H1 (cell line): ENCODE results near the gene DENND6B. TPM values are rescaled to one million over a fixed set of nuclear protein-coding genes. Genes with fewer than 3 reads are reported as not detected.

Source experiments
- CREB1 ChIP-seq: IDR thresholded peaks from 2 replicates; pipeline ENCODE4 v1.6.1; 2012; ENCODE audit warnings: inconsistent platforms
- GABPA ChIP-seq: IDR thresholded peaks from 2 replicates; pipeline ENCODE4 v1.6.1; 2011; ENCODE audit warnings: mild to moderate bottlenecking, low read length, moderate library complexity, borderline replicate concordance; ENCODE audit not compliant: insufficient read depth
- JUND ChIP-seq: IDR thresholded peaks from 2 replicates; pipeline ENCODE4 v1.6.1; 2011; ENCODE audit warnings: mild to moderate bottlenecking, improper control_type of control experiment, low read length
- NRF1 ChIP-seq: IDR thresholded peaks from 2 replicates; pipeline ENCODE4 v1.6.1; 2011; ENCODE audit warnings: mild to moderate bottlenecking, low read depth, low read length, improper control_type of control experiment
- RFX5 ChIP-seq: IDR thresholded peaks from 2 replicates; pipeline ENCODE4 v1.6.1; 2011; ENCODE audit warnings: low read depth, low read length, improper control_type of control experiment, borderline replicate concordance
- YY1 ChIP-seq: IDR thresholded peaks from 2 replicates; pipeline ENCODE4 v1.6.1; 2011; ENCODE audit warnings: low read depth, mild to moderate bottlenecking, low read length
- polyA plus RNA-seq, 7 experiments: library from polyadenylated mRNA; depleted of rRNA in 3 of 7; stranded (reverse) in 5 of 7; unstranded in 2 of 7; fragments of >200 nt in 5 of 7; fragments of 200-250 nt in 2 of 7; gene quantifications; 1 replicate in 5 of 7; 2 replicates in 1 of 7; 4 replicates in 1 of 7; pipeline versions ENCODE4 v1.2.1 to v1.2.3, GENCODE V29; 2011 to 2013; ENCODE audit warnings: missing spikeins in 2 of 7, mixed read lengths in 2 of 7
- total RNA-seq: library from RNA; stranded (reverse); fragmentation: NEBNext Ultra II Directional; extraction: Animal tissue kit (Norgen Biotek cat#: 25700); gene quantifications from 2 replicates; pipeline ENCODE4 v1.2.1, GENCODE V29; 2021
- TF ChIP-seq, protein P1 (sequence below): IDR thresholded peaks from 2 replicates; pipeline ENCODE4 v1.6.1; 2011; ENCODE audit warnings: low read depth, mild to moderate bottlenecking, low read length; ENCODE audit not compliant: insufficient read depth

Gene DENND6B
- total and polyA plus RNA-seq, 2 of the 8 experiments (the other 6 are each of a cell fraction or from before 2014, with no cell fraction given): 1.1 to 1.9 TPM

DNA sequence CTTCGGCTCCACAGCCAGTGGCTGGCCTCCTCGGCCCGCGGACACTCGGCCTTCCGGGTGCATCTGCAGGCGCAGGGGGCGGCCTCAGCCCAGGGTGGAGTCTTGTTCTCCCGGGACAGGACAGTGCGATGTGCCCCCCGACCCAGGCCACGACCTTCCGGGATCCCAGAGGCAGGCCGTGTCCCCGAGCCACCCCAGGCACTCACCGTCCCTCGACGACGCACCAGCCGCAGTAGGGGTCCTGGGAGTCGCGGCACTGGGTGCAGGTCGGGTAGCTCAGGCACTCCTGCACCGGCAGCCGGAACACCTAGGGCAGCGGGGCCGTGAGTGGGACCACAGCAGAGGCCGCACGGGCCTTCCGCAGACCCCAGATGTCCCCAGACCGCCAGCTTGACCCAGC, 39.1 kb downstream of the DENND6B start (continued):
- TF ChIP-seq YY1: no peak
- TF ChIP-seq NRF1: no peak
- TF ChIP-seq JUND: no peak
- TF ChIP-seq, protein P1, sequence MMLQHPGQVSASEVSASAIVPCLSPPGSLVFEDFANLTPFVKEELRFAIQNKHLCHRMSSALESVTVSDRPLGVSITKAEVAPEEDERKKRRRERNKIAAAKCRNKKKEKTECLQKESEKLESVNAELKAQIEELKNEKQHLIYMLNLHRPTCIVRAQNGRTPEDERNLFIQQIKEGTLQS: no peak
- no peak for TF ChIP-seq GABPA
- TF ChIP-seq RFX5: no peak
- TF ChIP-seq CREB1: no peak
